ENCODE results near the gene ATG7. TPM values are rescaled to one million over a fixed set of nuclear protein-coding genes. Genes with fewer than 3 reads are reported as not detected.

Gene ATG7
- total RNA-seq, 1 donor from 2014 or later, result 31.3 TPM

DNA sequence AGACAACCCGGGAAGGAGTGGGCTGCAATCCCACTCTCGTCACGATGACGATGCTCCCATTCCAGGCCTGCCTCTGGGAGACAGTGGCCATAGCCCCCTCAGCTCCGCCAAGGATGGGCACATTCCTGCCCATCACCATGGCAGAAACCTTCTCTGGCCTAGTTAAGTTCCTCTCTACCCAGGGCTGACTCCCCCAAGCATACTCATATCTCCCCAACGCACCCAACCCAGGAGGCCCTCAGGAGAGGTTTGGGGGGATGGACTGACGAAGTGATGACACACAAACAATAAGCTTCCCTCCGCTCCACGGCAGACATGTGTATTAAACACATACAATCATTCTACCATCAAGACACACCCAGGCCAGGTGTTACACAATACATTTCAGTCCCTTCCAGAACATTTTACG, 311.4 kb downstream of the ATG7 start:
- Histone ChIP-seq H3K4me3 (ENCODE audit: low read depth, low read length) (no peak overlapping the region), H3K36me3 (ENCODE audit: control insufficient read depth, insufficient read depth, low read length) (no peaks in the 10 kb centered on the region), H3K27me3 (ENCODE audit: control insufficient read depth, insufficient read depth, low read length) (no peaks in the 10 kb centered on the region)
- no peak for DNase-seq (ENCODE audit: low read depth)
- TF ChIP-seq, protein P1, sequence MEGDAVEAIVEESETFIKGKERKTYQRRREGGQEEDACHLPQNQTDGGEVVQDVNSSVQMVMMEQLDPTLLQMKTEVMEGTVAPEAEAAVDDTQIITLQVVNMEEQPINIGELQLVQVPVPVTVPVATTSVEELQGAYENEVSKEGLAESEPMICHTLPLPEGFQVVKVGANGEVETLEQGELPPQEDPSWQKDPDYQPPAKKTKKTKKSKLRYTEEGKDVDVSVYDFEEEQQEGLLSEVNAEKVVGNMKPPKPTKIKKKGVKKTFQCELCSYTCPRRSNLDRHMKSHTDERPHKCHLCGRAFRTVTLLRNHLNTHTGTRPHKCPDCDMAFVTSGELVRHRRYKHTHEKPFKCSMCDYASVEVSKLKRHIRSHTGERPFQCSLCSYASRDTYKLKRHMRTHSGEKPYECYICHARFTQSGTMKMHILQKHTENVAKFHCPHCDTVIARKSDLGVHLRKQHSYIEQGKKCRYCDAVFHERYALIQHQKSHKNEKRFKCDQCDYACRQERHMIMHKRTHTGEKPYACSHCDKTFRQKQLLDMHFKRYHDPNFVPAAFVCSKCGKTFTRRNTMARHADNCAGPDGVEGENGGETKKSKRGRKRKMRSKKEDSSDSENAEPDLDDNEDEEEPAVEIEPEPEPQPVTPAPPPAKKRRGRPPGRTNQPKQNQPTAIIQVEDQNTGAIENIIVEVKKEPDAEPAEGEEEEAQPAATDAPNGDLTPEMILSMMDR (IDR thresholded peaks at IDR 0.05; ENCODE audit: insufficient read depth, low read length, poor library complexity, severe bottlenecking), result no peak

DNA sequence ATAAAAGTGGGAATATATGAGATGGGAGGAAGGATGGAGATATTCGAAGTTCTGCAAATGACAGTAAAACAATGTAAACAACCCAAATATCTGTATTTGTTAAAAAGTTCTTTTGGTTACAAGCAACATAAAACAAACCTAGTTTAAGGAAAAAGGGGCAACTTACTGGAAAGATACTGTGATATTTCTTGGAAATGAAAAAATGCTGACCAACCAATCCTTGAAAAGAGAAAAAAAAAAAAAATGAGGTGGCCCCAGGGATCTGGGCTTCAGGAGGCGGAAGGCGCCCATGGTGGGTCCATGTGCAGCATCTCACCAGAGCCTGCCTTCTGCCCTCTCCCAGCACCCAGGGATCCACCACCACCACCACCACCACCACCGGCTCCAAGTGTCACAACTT, 312.4 kb downstream of the ATG7 start:
- Histone ChIP-seq H3K27me3 (ENCODE audit: control insufficient read depth, insufficient read depth, low read length) (no peaks in the 10 kb centered on the region), H3K36me3 (ENCODE audit: control insufficient read depth, insufficient read depth, low read length) (no peaks in the 10 kb centered on the region), H3K4me3 (ENCODE audit: low read depth, low read length) (no peak overlapping the region)
- TF ChIP-seq, protein P1 (IDR thresholded peaks at IDR 0.05; ENCODE audit: insufficient read depth, low read length, poor library complexity, severe bottlenecking), result no peak
- no peak for DNase-seq (ENCODE audit: low read depth)

DNA sequence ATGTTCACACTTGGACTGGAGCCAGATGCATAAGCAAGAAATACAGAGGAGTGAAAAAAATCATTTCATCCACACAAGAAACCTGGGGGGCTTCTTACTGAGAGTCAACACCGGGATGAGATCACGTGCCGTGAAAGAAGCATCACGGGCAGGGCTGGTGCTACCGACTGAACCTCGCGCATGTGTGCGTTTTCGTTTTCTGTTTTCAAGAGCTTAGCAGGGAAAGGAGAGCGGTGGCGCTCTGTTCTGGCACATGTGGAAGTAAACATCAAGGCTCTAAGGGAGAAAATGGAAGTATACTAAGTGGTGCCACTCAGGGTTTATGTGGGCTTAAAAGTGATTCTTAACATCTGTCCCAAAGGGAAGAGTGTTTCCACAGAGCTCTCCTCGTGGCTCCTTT, 315.6 kb downstream of the ATG7 start:
- H3K4me3 ChIP-seq (ENCODE audit: low read depth, low read length), result no peak overlapping the region
- TF ChIP-seq, protein P1 (IDR thresholded peaks at IDR 0.05; ENCODE audit: insufficient read depth, low read length, poor library complexity, severe bottlenecking), result no peak
- H3K27me3 ChIP-seq (ENCODE audit: control insufficient read depth, insufficient read depth, low read length), result no peaks in the 10 kb centered on the region
- no peaks in the 10 kb centered on the region for H3K36me3 ChIP-seq (ENCODE audit: control insufficient read depth, insufficient read depth, low read length)
- DNase-seq (ENCODE audit: low read depth), result no peak

DNA sequence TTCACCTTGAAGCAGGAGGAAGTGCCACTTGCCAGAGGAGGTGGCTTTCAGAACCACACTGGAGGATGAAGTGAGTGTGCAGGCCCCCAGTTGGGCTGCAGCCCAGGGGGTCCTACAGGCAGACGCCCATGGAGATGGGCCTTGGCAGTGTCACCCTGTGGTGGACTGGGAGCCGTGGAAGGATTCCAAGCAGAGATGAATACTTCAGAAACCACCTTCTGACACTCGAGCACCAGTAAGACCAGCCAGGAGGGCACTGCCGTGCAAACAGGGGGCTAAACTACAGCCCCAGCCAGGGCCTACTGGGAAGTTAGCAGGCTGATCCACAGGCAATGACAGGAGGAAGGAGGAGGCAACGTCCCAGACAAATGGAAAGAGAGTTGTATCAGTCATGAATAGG, 316.1 kb downstream of the ATG7 start:
- Histone ChIP-seq H3K27me3 (ENCODE audit: control insufficient read depth, insufficient read depth, low read length) (no peaks in the 10 kb centered on the region), H3K4me3 (ENCODE audit: low read depth, low read length) (no peak overlapping the region), H3K36me3 (ENCODE audit: control insufficient read depth, insufficient read depth, low read length) (no peaks in the 10 kb centered on the region)
- TF ChIP-seq, protein P1 (IDR thresholded peaks at IDR 0.05; ENCODE audit: insufficient read depth, low read length, poor library complexity, severe bottlenecking), result no peak
- DNase-seq (ENCODE audit: low read depth), result no peak

DNA sequence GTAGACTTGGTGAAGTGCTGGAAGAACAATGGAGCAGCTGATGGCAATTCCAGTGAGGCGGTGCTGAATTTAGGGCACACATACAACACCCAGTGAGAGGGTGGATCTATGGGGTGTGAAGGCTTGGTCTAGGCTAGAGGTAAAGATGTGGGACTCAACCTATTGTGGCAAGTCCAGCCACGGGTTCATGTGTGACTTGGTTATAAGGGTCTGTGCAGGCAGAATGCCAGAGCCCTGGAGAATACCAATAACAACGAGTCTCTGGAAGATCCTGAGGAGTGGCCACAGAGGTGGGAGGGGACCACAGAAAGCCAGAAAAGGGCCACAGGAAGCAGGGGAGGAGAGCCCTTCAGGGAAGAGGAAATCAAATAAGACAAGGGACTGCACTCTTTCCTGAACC, 316.6 kb downstream of the ATG7 start:
- no peaks in the 10 kb centered on the region for H3K27me3 ChIP-seq (ENCODE audit: control insufficient read depth, insufficient read depth, low read length)
- H3K4me3 ChIP-seq (ENCODE audit: low read depth, low read length), result no peak overlapping the region
- DNase-seq (ENCODE audit: low read depth), result no peak
- H3K36me3 ChIP-seq (ENCODE audit: control insufficient read depth, insufficient read depth, low read length), result no peaks in the 10 kb centered on the region
- TF ChIP-seq, protein P1 (IDR thresholded peaks at IDR 0.05; ENCODE audit: insufficient read depth, low read length, poor library complexity, severe bottlenecking), result no peak

DNA sequence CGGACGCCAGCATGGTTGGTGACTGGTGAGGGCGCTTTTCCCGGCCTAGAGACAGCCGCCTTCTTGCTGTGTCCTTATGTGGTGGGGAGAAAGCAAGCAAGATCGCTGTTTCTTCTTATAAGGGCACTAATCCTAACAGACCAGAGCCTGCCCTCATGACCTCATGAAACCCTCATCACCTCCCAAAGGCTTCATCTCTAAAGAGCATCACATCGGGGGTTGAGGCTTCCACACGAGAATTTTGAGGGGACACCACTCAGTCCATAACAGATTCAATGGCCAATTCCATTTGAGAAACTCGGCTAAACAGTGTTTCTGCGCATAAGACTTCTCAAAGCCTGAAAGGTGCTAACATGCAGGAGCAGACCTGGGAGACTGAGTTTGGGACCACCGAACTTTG, 317.5 kb downstream of the ATG7 start:
- no peaks in the 10 kb centered on the region for H3K27me3 ChIP-seq (ENCODE audit: control insufficient read depth, insufficient read depth, low read length)
- no peak for DNase-seq (ENCODE audit: low read depth)
- TF ChIP-seq, protein P1 (IDR thresholded peaks at IDR 0.05; ENCODE audit: insufficient read depth, low read length, poor library complexity, severe bottlenecking), result no peak
- H3K4me3 ChIP-seq (ENCODE audit: low read depth, low read length), result no peak overlapping the region
- H3K36me3 ChIP-seq (ENCODE audit: control insufficient read depth, insufficient read depth, low read length), result no peaks in the 10 kb centered on the region

Measured in kidney epithelial cell (primary cell).